ENCODE data around the gene ITCH. TPM values are rescaled to one million over a fixed set of nuclear protein-coding genes. Genes with fewer than 3 reads are reported as not detected.
A peak's percentile ranks its signal among the peaks of the same experiment; 100 is the strongest.
"Not testable (repeated sequence)": the region's sequence is repeated elsewhere in the genome, so short reads cannot be mapped to it uniquely, and the experiment has no call there.

The ITCH gene
- total RNA-seq, 3 donors from 2014 or later, result 41.6 to 45.6 (median 45.1) TPM

DNA sequence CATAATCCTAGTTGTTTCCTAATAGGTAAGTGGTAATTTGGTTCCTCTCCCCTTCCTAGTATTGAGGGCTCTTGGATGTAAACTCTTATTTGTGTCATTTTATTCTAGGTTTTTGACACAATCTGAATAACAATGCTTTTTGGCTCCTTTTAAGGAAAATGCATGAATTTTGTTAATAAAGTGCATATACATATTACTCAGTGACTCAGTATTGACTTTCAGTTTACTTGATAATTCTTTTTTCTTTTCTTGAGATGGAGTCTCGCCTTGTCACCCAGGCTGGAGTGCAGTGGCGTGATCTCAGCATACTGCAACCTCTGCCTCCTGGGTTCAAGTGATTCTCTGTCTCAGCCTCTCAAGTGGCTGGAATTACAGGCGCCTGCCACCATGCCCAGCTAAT lies 19.1 kb downstream of the ITCH start:
- ATAC-seq (no peak), DNase-seq (no peak)
- peaks cover 28% of the 10 kb centered on the region for H3K4me1 Mint-ChIP-seq (ENCODE audit: low read depth)
- H3K27me3 Mint-ChIP-seq (ENCODE audit: low read depth), result no peaks in the 10 kb centered on the region
- H3K9me3 Mint-ChIP-seq, result no peaks in the 10 kb centered on the region
- no peaks in the 10 kb centered on the region for H3K36me3 Mint-ChIP-seq (ENCODE audit: insufficient read depth)
- no peak overlapping the region for H3K4me3 Mint-ChIP-seq

DNA sequence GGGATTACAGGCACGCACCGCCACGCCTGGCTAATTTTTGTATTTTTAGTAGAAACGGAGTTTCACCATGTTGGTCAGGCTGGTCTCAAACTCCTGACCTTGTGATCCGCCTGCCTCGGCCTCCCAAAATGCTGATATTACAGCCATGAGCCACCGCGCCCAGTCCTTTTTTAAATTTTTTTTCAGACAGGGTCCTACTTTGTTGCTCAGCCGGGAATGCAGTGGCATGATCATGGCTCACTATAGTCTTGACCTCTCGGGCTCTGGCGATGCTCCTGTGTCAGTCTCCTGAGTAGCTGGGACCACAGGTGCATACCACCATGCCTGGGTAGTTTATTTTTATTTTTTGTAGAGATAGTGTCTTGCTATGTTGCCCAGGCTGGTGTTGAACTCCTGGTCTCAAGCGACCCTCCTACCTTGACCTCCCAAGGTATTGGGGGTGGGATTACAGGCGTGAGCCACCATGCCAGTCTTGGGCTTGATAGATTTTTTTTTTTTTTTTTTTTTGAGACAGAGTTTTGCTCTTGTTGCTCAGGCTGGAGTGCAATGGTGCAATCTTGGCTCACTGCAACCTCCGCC lies 19.9 kb downstream of the ITCH start:
- DNase-seq; H3K27me3 Mint-ChIP-seq (ENCODE audit: low read depth); H3K4me3 Mint-ChIP-seq; ATAC-seq; H3K9me3 Mint-ChIP-seq; H3K36me3 Mint-ChIP-seq (ENCODE audit: insufficient read depth): not testable (repeated sequence)
- H3K4me1 Mint-ChIP-seq (ENCODE audit: low read depth), result peaks cover 21% of the 10 kb centered on the region

DNA sequence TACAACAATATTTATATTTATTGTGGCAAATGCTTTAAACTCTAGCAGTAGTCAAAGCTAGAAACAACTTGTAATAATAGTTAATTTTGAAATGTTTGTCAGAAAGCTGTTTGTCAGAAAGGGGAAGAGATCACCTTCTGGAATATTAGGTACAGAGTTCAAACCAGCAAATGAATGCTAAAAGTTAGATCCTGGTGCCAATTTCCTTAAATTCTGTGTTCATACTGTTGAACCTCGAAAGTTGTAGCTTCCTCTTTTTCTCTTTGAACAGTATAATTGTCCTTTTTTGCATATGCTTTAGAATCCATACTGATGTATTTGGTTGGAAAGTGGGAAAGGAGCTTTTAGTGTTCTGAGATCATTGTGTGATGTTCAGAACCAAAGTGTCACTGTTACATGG lies 22.4 kb downstream of the ITCH start:
- DNase-seq (no peak), ATAC-seq (no peak)
- no peaks in the 10 kb centered on the region for H3K27me3 Mint-ChIP-seq (ENCODE audit: low read depth)
- H3K4me1 Mint-ChIP-seq (ENCODE audit: low read depth), result peaks cover 27% of the 10 kb centered on the region
- H3K36me3 Mint-ChIP-seq (ENCODE audit: insufficient read depth), result peaks cover 7% of the 10 kb centered on the region
- H3K4me3 Mint-ChIP-seq, result no peak overlapping the region
- no peaks in the 10 kb centered on the region for H3K9me3 Mint-ChIP-seq

DNA sequence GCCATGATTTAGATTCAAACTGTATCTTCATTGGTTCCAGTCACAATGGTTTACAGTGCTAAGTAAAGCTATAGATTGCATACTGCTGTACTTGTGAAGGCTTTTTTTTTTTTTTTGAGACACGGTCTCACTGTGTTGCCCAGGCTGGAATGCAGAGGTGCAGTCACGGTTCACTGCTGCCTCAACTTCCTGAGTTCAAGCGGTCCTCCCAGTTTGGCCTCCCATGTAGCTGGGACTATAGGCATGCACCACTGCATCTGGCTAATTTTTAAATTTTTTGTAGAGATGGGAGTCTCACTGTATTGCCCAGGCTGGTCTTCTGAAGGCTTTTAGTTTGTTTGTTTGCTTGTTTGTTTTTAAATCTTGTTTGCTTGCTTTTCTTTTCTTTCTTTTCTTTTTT lies 24.9 kb downstream of the ITCH start:
- peaks cover 33% of the 10 kb centered on the region for H3K4me1 Mint-ChIP-seq (ENCODE audit: low read depth)
- H3K36me3 Mint-ChIP-seq (ENCODE audit: insufficient read depth), result peaks cover 12% of the 10 kb centered on the region
- ATAC-seq (no peak), DNase-seq (no peak)
- H3K27me3 Mint-ChIP-seq (ENCODE audit: low read depth), result no peaks in the 10 kb centered on the region
- H3K9me3 Mint-ChIP-seq, result no peaks in the 10 kb centered on the region
- no peak overlapping the region for H3K4me3 Mint-ChIP-seq

DNA sequence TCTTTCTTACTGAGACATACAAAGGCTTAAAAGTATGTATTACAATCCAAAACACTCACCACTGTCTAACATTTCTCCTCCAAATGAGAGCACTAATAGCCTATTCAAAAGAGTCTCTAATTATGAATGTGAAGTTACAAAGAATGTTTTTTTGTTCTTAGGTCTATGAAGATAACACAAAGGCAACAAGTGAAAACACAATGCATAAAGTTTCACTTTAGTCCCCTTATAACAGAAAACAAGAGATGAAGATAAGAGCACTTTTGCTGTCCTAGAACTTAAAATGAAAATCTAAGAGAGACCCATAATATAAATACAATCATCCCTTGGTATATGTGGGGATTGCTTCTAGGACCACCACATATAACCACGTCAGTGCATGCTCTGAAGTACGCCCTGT lies 25.6 kb downstream of the ITCH start:
- no peak for DNase-seq
- no peak for ATAC-seq
- H3K27me3 Mint-ChIP-seq (ENCODE audit: low read depth), result no peaks in the 10 kb centered on the region
- no peak overlapping the region for H3K4me3 Mint-ChIP-seq
- H3K9me3 Mint-ChIP-seq, result no peaks in the 10 kb centered on the region
- H3K36me3 Mint-ChIP-seq (ENCODE audit: insufficient read depth), result peaks cover 17% of the 10 kb centered on the region
- H3K4me1 Mint-ChIP-seq (ENCODE audit: low read depth), result peaks cover 36% of the 10 kb centered on the region

DNA sequence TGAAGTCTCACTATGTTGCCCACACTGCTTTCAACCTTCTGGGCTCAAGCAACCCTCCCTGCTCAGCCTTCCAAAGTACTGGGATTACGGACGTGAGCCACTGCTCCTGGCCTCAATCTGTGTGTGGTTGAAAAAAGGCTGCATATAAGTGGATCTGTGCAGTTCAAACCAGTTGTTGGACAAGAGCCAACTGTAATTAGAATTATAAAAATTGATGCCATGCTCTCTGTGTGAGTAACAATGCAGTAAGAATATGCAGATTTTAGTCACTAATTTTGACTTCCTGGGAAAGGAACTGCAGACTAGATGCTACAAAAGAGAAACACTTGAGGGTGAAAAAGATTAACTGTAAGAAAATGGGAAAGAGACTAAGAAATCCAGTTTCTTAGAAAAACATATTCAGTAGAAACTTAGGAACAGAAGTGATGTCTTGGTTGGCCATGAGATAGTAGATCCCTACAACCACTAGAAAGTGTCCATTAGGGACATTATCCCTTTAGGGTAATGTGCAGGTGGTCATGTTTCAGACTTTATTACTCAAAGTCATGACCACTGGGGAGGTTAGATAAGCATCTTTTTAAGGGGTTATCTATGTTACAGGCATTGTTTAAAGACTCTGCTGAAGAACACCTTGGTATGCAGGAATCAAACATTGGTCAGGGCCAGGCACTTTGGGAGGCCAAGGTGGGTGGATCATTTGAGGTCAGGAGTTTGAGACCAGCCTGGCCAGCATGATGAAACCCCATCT lies 26.3 kb downstream of the ITCH start:
- no peaks in the 10 kb centered on the region for H3K9me3 Mint-ChIP-seq
- no peaks in the 10 kb centered on the region for H3K27me3 Mint-ChIP-seq (ENCODE audit: low read depth)
- no peak for DNase-seq
- H3K4me1 Mint-ChIP-seq (ENCODE audit: low read depth), result peaks cover 36% of the 10 kb centered on the region
- peaks cover 17% of the 10 kb centered on the region for H3K36me3 Mint-ChIP-seq (ENCODE audit: insufficient read depth)
- ATAC-seq, result no peak
- no peak overlapping the region for H3K4me3 Mint-ChIP-seq

DNA sequence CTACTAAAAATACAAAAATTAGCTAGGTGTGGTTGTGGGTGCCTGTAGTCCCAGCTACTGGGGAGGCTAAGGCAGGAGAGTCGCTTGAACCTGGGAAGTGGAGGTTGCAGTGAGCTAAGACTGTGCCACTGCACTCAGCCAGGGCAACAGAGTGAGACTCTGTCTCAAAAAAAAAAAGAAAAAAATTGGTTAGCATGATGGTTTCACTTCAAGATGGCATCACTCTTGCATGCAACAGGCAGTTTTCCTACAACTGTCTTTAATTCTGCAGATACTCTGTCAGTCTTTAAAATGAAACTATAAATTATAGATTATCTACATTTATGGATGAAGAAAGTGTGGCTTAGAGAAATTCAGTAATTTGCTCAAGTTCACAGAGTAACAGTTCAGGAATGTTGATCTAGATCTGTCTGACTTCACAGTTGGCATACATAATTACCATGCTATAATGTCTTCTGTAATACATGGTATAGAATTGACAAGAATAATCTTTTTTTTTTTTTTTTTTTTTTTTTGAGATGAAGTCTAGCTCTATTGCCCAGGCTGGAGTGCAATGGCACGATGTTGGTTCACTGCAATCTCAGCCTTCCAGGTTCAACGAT lies 27.0 kb downstream of the ITCH start:
- Mint-ChIP-seq H3K27me3 (ENCODE audit: low read depth) (no peaks in the 10 kb centered on the region), H3K36me3 (ENCODE audit: insufficient read depth) (peaks cover 20% of the 10 kb centered on the region), H3K4me3 (no peak overlapping the region), H3K9me3 (no peaks in the 10 kb centered on the region), H3K4me1 (ENCODE audit: low read depth) (peaks cover 36% of the 10 kb centered on the region)
- DNase-seq, result no peak
- no peak for ATAC-seq

DNA sequence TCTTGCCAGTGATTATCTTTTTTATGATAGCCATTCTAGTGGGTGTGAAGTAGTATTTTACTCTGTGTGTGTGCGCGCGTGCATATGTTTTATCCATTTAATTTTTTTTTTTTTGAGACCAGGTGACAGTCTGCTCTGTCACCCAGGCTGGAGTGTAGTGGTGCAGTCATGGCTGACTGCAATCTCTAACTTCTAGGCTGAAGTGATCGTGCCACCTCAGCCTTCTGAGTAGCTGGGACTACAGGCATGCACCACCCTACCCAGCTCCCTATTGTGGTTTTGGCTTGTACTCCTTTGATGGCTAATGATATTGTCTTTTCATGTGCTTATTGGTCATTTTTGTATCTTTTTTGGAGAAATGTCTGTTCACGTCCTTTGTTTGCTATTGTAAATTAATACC lies 33.3 kb downstream of the ITCH start:
- H3K9me3 Mint-ChIP-seq, result no peaks in the 10 kb centered on the region
- ATAC-seq (no peak), DNase-seq (no peak)
- H3K4me1 Mint-ChIP-seq (ENCODE audit: low read depth), result peaks cover 15% of the 10 kb centered on the region
- no peaks in the 10 kb centered on the region for H3K27me3 Mint-ChIP-seq (ENCODE audit: low read depth)
- peaks cover 19% of the 10 kb centered on the region for H3K36me3 Mint-ChIP-seq (ENCODE audit: insufficient read depth)
- H3K4me3 Mint-ChIP-seq, result no peak overlapping the region

DNA sequence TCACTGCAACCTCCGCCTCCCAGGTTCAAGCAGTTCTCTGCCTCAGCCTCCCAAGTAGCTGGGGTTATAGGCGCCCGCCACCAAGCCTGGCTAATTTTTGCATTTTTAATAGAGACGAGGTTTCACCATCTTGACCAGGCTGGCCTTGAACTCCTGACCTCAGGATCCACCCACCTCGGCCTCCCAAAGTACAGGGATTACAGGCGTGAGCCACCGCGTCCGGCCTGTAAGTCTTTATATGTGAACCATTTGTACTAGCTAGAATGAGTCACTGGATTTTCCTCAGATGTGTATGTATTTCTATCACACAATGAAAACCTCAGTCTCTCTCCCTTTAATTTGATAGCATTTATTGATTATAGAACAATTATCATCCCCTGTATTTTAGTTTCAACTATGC lies 34.0 kb downstream of the ITCH start:
- ATAC-seq (no peak), DNase-seq (no peak)
- Mint-ChIP-seq H3K4me1 (ENCODE audit: low read depth) (peaks cover 21% of the 10 kb centered on the region), H3K9me3 (no peaks in the 10 kb centered on the region), H3K27me3 (ENCODE audit: low read depth) (no peaks in the 10 kb centered on the region), H3K36me3 (ENCODE audit: insufficient read depth) (peaks cover 19% of the 10 kb centered on the region), H3K4me3 (no peak overlapping the region)

DNA sequence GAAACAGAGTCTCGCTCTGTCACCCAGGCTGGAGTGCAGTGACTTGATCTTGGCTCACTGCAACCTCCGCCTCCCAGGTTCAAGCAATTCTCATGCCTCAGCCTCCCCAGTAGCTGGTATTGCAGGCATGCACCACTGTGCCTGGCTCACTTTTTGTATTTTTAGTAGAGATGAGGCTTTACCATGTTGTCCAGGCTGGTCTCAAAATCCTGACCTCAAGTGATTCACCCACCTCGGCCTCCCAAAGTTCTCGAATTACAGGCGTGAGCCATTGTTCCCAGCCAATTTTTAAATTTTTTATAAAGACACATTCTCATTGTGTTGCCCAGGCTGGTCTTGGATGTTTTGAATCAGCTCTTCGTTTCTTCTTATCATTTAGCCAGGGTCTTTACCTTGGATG lies 37.7 kb downstream of the ITCH start:
- DNase-seq; H3K9me3 Mint-ChIP-seq; ATAC-seq; H3K27me3 Mint-ChIP-seq (ENCODE audit: low read depth); H3K4me3 Mint-ChIP-seq: not testable (repeated sequence)
- peaks cover 48% of the 10 kb centered on the region for H3K4me1 Mint-ChIP-seq (ENCODE audit: low read depth)
- H3K36me3 Mint-ChIP-seq (ENCODE audit: insufficient read depth), result peaks cover 12% of the 10 kb centered on the region

DNA sequence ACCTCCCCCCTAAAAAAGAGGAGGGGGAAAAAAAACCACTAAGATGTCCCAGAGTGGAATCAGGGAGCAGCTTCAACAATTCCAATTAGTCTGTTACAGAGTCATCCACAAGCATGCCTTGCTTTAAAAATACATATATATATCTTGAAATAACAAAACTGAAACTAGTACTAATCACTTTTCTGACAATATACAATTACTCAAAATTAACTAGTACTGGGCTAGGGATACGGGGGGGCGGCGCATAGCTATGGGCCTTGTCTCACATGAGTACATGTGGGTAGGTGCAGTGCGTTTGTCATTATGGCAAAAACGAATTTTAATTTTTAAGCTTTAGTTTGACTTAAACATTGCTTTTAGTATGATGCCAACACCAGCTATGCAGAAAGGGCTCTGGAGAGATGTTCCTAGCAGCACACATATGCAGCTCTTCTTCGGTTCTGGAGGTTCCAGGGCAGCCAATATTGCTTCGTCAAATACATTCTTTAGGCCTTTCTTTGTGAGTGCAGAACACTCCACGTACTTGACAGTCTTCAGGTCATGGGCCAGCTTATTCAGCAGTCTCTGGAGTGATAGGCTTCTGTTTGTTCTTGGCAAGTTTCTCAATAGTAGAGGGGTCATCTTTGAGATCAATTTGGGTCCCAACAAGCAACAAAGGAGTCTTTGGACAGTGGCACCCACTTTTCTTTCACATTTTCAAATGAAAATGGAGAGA lies 38.8 kb downstream of the ITCH start:
- ATAC-seq, result peak; percentile 67 to 76
- DNase-seq, result no peak
- peaks cover 10% of the 10 kb centered on the region for H3K36me3 Mint-ChIP-seq (ENCODE audit: insufficient read depth)
- no peak overlapping the region for H3K4me3 Mint-ChIP-seq
- H3K4me1 Mint-ChIP-seq (ENCODE audit: low read depth), result peaks cover 57% of the 10 kb centered on the region
- no peaks in the 10 kb centered on the region for H3K9me3 Mint-ChIP-seq
- no peaks in the 10 kb centered on the region for H3K27me3 Mint-ChIP-seq (ENCODE audit: low read depth)

DNA sequence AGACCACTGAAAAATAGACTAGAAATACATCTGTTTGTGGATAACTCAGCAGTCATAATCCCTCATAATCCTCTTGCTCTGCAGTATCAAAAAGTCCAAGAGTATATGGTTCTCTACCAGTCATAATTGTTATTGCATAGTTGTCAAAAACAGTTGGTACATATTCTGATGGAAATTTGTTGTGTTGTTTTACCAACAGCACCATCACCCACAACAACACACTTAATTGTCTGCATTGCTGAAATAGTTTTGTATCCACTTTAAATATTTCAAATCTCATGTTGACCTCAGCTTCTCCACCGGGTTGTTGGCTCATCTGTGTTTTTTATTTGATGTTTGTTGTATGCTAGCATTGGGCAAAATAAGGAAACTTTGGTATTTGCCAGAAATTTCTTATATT lies 39.4 kb downstream of the ITCH start:
- no peak for ATAC-seq
- no peaks in the 10 kb centered on the region for H3K9me3 Mint-ChIP-seq
- H3K4me1 Mint-ChIP-seq (ENCODE audit: low read depth), result peaks cover 55% of the 10 kb centered on the region
- H3K27me3 Mint-ChIP-seq (ENCODE audit: low read depth), result no peaks in the 10 kb centered on the region
- DNase-seq, result no peak
- H3K36me3 Mint-ChIP-seq (ENCODE audit: insufficient read depth), result peaks cover 11% of the 10 kb centered on the region
- no peak overlapping the region for H3K4me3 Mint-ChIP-seq

DNA sequence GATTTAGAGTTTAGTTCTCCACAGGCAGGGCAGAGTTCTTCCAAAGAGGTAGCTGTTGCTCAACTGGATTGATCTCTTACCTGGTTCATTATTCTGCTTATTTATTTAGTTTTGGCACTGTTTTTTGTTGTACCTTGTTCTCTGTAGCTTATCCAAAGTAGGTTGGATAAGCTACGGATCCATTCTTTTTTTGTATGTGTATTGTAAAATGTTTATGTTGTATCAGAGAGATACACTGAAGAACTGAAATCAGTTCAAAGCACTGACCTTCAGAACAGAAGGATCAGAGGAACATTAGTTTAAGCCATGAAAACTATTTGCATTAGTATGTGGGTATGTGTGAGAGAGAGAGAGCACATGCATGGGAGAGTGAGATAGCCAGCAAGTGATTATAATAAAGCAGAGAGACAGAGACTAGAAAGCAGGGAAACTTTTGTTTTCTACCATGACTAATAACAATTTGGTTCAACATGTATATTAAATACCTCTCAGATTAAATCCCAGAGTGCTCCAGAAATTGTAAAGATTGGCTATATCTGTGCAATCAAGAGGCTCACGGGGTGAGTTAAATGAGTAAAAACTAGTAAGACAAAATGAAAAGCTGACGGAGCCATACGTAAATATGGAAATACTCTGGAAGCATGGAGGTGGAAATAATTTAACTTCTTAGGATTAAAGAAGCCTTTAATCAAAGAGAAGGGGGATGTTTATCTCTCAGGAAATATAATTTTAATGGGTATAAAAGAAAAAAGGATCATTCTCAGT lies 40.2 kb downstream of the ITCH start:
- Mint-ChIP-seq H3K4me3 (no peak overlapping the region), H3K9me3 (no peaks in the 10 kb centered on the region)
- no peak for ATAC-seq

DNA sequence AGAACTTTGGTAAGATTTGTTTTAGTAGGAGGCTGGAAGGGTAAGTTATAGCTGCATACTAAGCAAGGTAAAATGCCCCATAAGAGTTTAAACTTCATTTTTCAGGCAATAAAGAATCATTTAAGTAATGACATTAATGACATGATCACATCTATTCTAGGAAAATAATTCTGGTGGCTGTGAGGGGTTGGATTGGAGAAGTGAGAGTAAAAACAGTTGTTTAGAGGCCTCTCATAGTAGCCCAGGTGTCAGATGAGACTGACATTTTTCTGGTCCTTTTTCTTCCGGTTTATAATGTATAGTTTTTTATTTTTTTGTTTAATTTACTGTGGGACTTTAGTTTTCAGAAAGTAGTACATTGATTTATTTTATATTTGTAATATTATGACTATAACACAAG lies 40.8 kb downstream of the ITCH start:
- Mint-ChIP-seq H3K4me1 (ENCODE audit: low read depth) (peaks cover 57% of the 10 kb centered on the region), H3K36me3 (ENCODE audit: insufficient read depth) (peaks cover 20% of the 10 kb centered on the region), H3K4me3 (no peak overlapping the region), H3K9me3 (no peaks in the 10 kb centered on the region), H3K27me3 (ENCODE audit: low read depth) (no peaks in the 10 kb centered on the region)
- no peak for DNase-seq
- no peak for ATAC-seq

More for the DNA sequence above, 40.2 kb downstream of the ITCH start:
- no peak for DNase-seq
- peaks cover 14% of the 10 kb centered on the region for H3K36me3 Mint-ChIP-seq (ENCODE audit: insufficient read depth)
- peaks cover 57% of the 10 kb centered on the region for H3K4me1 Mint-ChIP-seq (ENCODE audit: low read depth)
- no peaks in the 10 kb centered on the region for H3K27me3 Mint-ChIP-seq (ENCODE audit: low read depth)
